ENCODE measurements around the gene ITGA1. TPM values are rescaled to one million over a fixed set of nuclear protein-coding genes. Genes with fewer than 3 reads are reported as not detected.

Gene ITGA1
- total and polyA plus RNA-seq, 4 donors, result 24.2 to 187 (median 48.5) TPM

- no peak for DNase-seq (ENCODE audit: low spot score)
- Histone ChIP-seq H3K4me3 (ENCODE audit: low read depth in 1 of 3, low read length in 3 of 3) (no peak overlapping the region), H3K4me1 (ENCODE audit: control insufficient read depth in 4 of 4, insufficient read depth in 4 of 4, low read length in 3 of 4) (no peaks in the 10 kb centered on the region), H3K27me3 (ENCODE audit: control insufficient read depth in 4 of 4, insufficient read depth in 4 of 4, low read length in 3 of 4) (no peaks in the 10 kb centered on the region), H3K9ac (ENCODE audit: low read depth in 1 of 2, low read length in 2 of 2) (no peak overlapping the region), H3K27ac (ENCODE audit: low read depth in 1 of 2, low read length in 2 of 2) (no peak overlapping the region), H3K36me3 (ENCODE audit: control insufficient read depth in 4 of 4, insufficient read depth in 3 of 4, low read depth in 1 of 4, low read length in 3 of 4) (peaks cover 4 to 40% (median 27%) of the 10 kb centered on the region in 4 donors), H3K9me3 (ENCODE audit: control insufficient read depth in 4 of 4, low read length in 3 of 4) (peaks cover 0 to 2% (median 0%) of the 10 kb centered on the region in 4 donors)
- WGBS, result 89% methylated on average over 5 of the region's 5 CpGs
- no peak for TF ChIP-seq FOXA1 (IDR thresholded peaks at IDR 0.05)
- TF ChIP-seq, protein P1, sequence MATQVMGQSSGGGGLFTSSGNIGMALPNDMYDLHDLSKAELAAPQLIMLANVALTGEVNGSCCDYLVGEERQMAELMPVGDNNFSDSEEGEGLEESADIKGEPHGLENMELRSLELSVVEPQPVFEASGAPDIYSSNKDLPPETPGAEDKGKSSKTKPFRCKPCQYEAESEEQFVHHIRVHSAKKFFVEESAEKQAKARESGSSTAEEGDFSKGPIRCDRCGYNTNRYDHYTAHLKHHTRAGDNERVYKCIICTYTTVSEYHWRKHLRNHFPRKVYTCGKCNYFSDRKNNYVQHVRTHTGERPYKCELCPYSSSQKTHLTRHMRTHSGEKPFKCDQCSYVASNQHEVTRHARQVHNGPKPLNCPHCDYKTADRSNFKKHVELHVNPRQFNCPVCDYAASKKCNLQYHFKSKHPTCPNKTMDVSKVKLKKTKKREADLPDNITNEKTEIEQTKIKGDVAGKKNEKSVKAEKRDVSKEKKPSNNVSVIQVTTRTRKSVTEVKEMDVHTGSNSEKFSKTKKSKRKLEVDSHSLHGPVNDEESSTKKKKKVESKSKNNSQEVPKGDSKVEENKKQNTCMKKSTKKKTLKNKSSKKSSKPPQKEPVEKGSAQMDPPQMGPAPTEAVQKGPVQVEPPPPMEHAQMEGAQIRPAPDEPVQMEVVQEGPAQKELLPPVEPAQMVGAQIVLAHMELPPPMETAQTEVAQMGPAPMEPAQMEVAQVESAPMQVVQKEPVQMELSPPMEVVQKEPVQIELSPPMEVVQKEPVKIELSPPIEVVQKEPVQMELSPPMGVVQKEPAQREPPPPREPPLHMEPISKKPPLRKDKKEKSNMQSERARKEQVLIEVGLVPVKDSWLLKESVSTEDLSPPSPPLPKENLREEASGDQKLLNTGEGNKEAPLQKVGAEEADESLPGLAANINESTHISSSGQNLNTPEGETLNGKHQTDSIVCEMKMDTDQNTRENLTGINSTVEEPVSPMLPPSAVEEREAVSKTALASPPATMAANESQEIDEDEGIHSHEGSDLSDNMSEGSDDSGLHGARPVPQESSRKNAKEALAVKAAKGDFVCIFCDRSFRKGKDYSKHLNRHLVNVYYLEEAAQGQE (IDR thresholded peaks at IDR 0.05), result no peak
Measured at GRCh38 chr5:52898961-52899680, 111.4 kb downstream of the ITGA1 start.

- H3K4me3 ChIP-seq (ENCODE audit: low read depth in 1 of 3, low read length in 3 of 3), result no peak overlapping the region
- no peaks in the 10 kb centered on the region for H3K4me1 ChIP-seq (ENCODE audit: control insufficient read depth in 4 of 4, insufficient read depth in 4 of 4, low read length in 3 of 4)
- H3K9ac ChIP-seq (ENCODE audit: low read depth in 1 of 2, low read length in 2 of 2), result no peak overlapping the region
- TF ChIP-seq HNF4A (conservative IDR thresholded peaks at IDR 0.05) (no peak), GABPA (IDR thresholded peaks at IDR 0.05 in 1 of 2, conservative IDR thresholded peaks at IDR 0.05 in 1 of 2) (no peak), SP1 (IDR thresholded peaks at IDR 0.05) (no peak), FOXA1 (IDR thresholded peaks at IDR 0.05) (no peak), NR2F2 (IDR thresholded peaks at IDR 0.05) (no peak), RXRA (IDR thresholded peaks at IDR 0.05) (no peak), FOXA2 (IDR thresholded peaks at IDR 0.05) (no peak), HNF4G (IDR thresholded peaks at IDR 0.05) (no peak), MAX (IDR thresholded peaks at IDR 0.05) (no peak)
- TF ChIP-seq, protein P2, sequence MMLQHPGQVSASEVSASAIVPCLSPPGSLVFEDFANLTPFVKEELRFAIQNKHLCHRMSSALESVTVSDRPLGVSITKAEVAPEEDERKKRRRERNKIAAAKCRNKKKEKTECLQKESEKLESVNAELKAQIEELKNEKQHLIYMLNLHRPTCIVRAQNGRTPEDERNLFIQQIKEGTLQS (IDR thresholded peaks at IDR 0.05), result no peak
- TF ChIP-seq, protein P3, sequence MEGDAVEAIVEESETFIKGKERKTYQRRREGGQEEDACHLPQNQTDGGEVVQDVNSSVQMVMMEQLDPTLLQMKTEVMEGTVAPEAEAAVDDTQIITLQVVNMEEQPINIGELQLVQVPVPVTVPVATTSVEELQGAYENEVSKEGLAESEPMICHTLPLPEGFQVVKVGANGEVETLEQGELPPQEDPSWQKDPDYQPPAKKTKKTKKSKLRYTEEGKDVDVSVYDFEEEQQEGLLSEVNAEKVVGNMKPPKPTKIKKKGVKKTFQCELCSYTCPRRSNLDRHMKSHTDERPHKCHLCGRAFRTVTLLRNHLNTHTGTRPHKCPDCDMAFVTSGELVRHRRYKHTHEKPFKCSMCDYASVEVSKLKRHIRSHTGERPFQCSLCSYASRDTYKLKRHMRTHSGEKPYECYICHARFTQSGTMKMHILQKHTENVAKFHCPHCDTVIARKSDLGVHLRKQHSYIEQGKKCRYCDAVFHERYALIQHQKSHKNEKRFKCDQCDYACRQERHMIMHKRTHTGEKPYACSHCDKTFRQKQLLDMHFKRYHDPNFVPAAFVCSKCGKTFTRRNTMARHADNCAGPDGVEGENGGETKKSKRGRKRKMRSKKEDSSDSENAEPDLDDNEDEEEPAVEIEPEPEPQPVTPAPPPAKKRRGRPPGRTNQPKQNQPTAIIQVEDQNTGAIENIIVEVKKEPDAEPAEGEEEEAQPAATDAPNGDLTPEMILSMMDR (IDR thresholded peaks at IDR 0.05; ENCODE audit: low read depth, low read length, missing input control), result no peak
- TF ChIP-seq, protein P1 (IDR thresholded peaks at IDR 0.05), result no peak
- DNase-seq (ENCODE audit: low spot score), result no peak
- 94% methylated on average over 2 of the region's 2 CpGs for WGBS
- peaks cover 0 to 2% (median 0%) of the 10 kb centered on the region in 4 donors for H3K9me3 ChIP-seq (ENCODE audit: control insufficient read depth in 4 of 4, low read length in 3 of 4)
- peaks cover 4 to 28% (median 27%) of the 10 kb centered on the region in 4 donors for H3K36me3 ChIP-seq (ENCODE audit: control insufficient read depth in 4 of 4, insufficient read depth in 3 of 4, low read depth in 1 of 4, low read length in 3 of 4)
- no peaks in the 10 kb centered on the region for H3K27me3 ChIP-seq (ENCODE audit: control insufficient read depth in 4 of 4, insufficient read depth in 4 of 4, low read length in 3 of 4)
- no peak overlapping the region for H3K27ac ChIP-seq (ENCODE audit: low read depth in 1 of 2, low read length in 2 of 2)
Measured at GRCh38 chr5:52903142-52903541, 115.4 kb downstream of the ITGA1 start.

All from liver (tissue), 9 donors.